ENCODE measurements around the gene C16orf95. TPM values are rescaled to one million over a fixed set of nuclear protein-coding genes. Genes with fewer than 3 reads are reported as not detected.

The C16orf95 gene
- total and polyA plus RNA-seq, 2 of the 4 experiments (the other 2 are of a cell fraction) = 2.0 to 4.7 TPM

GRCh38 chr16:87346517-87347060 is 29.4 kb upstream of the C16orf95 start:
- POLR2A ChIA-PET (ENCODE audit: unreplicated experiment) = no interaction called here
- no peak for DNase-seq
- CTCF ChIA-PET = no interaction called here
- 94% methylated on average over 11 of the region's 21 CpGs; no CpG with 5 or more reads in 1 of the 2 experiments for WGBS, 2 experiments (ENCODE audit: extremely low coverage in 2 of 2, insufficient read length in 1 of 2)
- Histone ChIP-seq H2BK120ac (ENCODE audit: low read depth, low read length) (no peak overlapping the region), H2BK20ac (ENCODE audit: low read depth, low read length) (no peak overlapping the region), H3K4me2 (ENCODE audit: low read depth, low read length) (no peak overlapping the region), H3K9me3 (ENCODE audit: control insufficient read depth, insufficient read depth, low read length) (no peaks in the 10 kb centered on the region), H2AFZ (replicated peaks; ENCODE audit: low read length, poor library complexity) (no peak overlapping the region), H3K27me3 (ENCODE audit: control insufficient read depth, insufficient read depth, low read length) (no peaks in the 10 kb centered on the region), H3K4me1 (ENCODE audit: control insufficient read depth, insufficient read depth, low read length) (peaks cover 4% of the 10 kb centered on the region; the same call in 1 of the 2 replicates), H3K79me1 (ENCODE audit: low read depth in 1 of 2, low read length in 2 of 2) (peaks cover 7 to 39% of the 10 kb centered on the region in 2 experiments; a peak in 3 of 4 replicates), H3K18ac (ENCODE audit: low read depth, low read length) (no peak overlapping the region), H3K4me3 (ENCODE audit: insufficient read depth, low read depth, low read length) (no peak overlapping the region), H4K91ac (ENCODE audit: insufficient read depth, low read depth, low read length) (no peak overlapping the region), H4K5ac (ENCODE audit: low read depth, low read length) (no peak overlapping the region), H3K36me3 (ENCODE audit: control insufficient read depth, insufficient read depth, low read length) (peaks cover 36% of the 10 kb centered on the region), H4K20me1 (ENCODE audit: insufficient read depth, low read length) (peaks cover 29% of the 10 kb centered on the region), H2BK5ac (ENCODE audit: low read depth, low read length, poor library complexity, severe bottlenecking) (no peak overlapping the region), H3K9me1 (ENCODE audit: insufficient read depth, low read length) (peaks cover 18% of the 10 kb centered on the region; the same call in 1 of the 2 replicates), H2AK9ac (replicated peaks; ENCODE audit: low read depth, low read length, poor library complexity) (no peak overlapping the region), H3K23ac (ENCODE audit: low read depth, low read length) (no peak overlapping the region), H3K56ac (ENCODE audit: extremely low read depth, insufficient read depth, low read length) (no peak overlapping the region), H3K9ac (ENCODE audit: low read depth, low read length) (no peak overlapping the region), H3K27ac (ENCODE audit: insufficient read depth, low read length) (no peak overlapping the region), H4K8ac (ENCODE audit: low read depth in 2 of 2, low read length in 2 of 2) (no peak overlapping the region), H2BK15ac (ENCODE audit: low read depth, low read length) (no peak overlapping the region), H3K4ac (ENCODE audit: low read depth, low read length) (no peak overlapping the region), H3K14ac (replicated peaks; ENCODE audit: low read depth, low read length) (no peak overlapping the region), H2AK5ac (ENCODE audit: low read depth, low read length) (no peak overlapping the region)
- ATAC-seq (ENCODE audit: low read depth) = no peak
- no peak for TF ChIP-seq NFE2L2 (IDR thresholded peaks at IDR 0.05; ENCODE audit: low read depth, low read length)
- in situ Hi-C loops (cut with MboI; ENCODE audit: low sequenced_read_pairs) (no loop called here), dilution Hi-C loops (cut with HindIII; ENCODE audit: low sequenced_read_pairs, unreplicated experiment) (no loop called here), intact Hi-C loops (cut with micrococcal nuclease) (no loop called here)
- no TSS peak for BruUV-seq (replicated peaks)

Measured in IMR-90 (cell line).